Upper lobe of right lung (tissue), 1 donor: Measurements from ENCODE around the gene PIGK. TPM values are rescaled to one million over a fixed set of nuclear protein-coding genes. Genes with fewer than 3 reads are reported as not detected.

Experiments
- ATAC-seq: fragments of 200-7000 bp; cut with Tn5 transposase; one replicate; pipeline ENCODE4 v1.9.1; 2020; ENCODE audit warnings: mild to moderate bottlenecking, moderate library complexity
- DNase-seq: peaks from one replicate; pipeline ENCODE4 v3.0.0-alpha.2; 2020
- H3K27ac ChIP-seq: fragments of 200-600 bp; one replicate; pipeline ENCODE4 v1.8.0; 2022
- H3K27me3 ChIP-seq: fragments of 200-600 bp; one replicate; pipeline ENCODE4 v1.8.0; 2022; ENCODE audit warnings: mild to moderate bottlenecking
- H3K36me3 ChIP-seq: fragments of 200-600 bp; one replicate; pipeline ENCODE4 v1.8.0; 2022
- H3K4me1 ChIP-seq: fragments of 200-600 bp; one replicate; pipeline ENCODE4 v1.8.0; 2022
- H3K4me3 ChIP-seq: fragments of 200-600 bp; one replicate; pipeline ENCODE4 v1.8.0; 2022; ENCODE audit warnings: mild to moderate bottlenecking
- H3K9me3 ChIP-seq: fragments of 200-600 bp; one replicate; pipeline ENCODE4 v1.8.0; 2022
- intact Hi-C: fragments of 100-400 bp; cut with DNase I; formaldehyde crosslinking; loops from one replicate; pipeline ENCODE4 v1.11.0; 2022
- total RNA-seq: library from RNA; stranded (reverse); fragmentation: NEBNext Ultra II Directional; extraction: Animal tissue kit (Norgen Biotek cat#: 25700); gene quantifications from one replicate; pipeline ENCODE4 v1.2.1, GENCODE V29; 2021
- TF ChIP-seq, protein P1 (sequence below): fragments of 200-600 bp; IDR thresholded peaks from one replicate; pipeline ENCODE4 v1.8.0; 2022; ENCODE audit warnings: antibody characterized with exemption
- donor health status: DM: no; HTN: yes; CAD: no; lungs with severe emphysema.

PIGK gene
- total RNA-seq, 1 donor from 2014 or later: 29.9 TPM

DNA sequence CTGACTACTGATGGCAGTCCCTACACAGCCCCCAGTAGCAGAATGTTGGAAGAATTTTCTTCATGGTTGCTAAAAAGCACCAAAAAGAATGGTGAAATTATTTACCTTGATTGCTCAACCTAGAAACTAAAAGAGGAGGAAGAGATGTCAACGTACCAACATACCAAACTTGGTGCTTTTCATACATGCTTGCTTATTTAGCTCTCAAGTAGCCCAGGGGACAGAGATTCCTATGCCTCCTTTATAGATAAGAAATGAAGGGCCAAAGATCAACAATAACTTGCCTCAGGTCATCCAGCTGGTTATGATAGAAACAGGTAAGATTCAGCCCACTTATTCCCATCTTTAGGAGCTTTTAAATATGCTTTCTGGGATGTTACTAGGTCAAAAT lies 170.6 kb downstream of the PIGK start:
- Histone ChIP-seq H3K4me3 (no peak overlapping the region), H3K4me1 (no peaks in the 10 kb centered on the region), H3K27ac (no peak overlapping the region), H3K9me3 (no peaks in the 10 kb centered on the region), H3K36me3 (no peaks in the 10 kb centered on the region), H3K27me3 (no peaks in the 10 kb centered on the region)
- peak; percentile 44 for ATAC-seq
- TF ChIP-seq, protein P1, sequence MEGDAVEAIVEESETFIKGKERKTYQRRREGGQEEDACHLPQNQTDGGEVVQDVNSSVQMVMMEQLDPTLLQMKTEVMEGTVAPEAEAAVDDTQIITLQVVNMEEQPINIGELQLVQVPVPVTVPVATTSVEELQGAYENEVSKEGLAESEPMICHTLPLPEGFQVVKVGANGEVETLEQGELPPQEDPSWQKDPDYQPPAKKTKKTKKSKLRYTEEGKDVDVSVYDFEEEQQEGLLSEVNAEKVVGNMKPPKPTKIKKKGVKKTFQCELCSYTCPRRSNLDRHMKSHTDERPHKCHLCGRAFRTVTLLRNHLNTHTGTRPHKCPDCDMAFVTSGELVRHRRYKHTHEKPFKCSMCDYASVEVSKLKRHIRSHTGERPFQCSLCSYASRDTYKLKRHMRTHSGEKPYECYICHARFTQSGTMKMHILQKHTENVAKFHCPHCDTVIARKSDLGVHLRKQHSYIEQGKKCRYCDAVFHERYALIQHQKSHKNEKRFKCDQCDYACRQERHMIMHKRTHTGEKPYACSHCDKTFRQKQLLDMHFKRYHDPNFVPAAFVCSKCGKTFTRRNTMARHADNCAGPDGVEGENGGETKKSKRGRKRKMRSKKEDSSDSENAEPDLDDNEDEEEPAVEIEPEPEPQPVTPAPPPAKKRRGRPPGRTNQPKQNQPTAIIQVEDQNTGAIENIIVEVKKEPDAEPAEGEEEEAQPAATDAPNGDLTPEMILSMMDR: no peak
- intact Hi-C loops: no loop called here
- no peak for DNase-seq

- intact Hi-C loops: no loop called here
- H3K36me3 ChIP-seq: no peaks in the 10 kb centered on the region
- no peak overlapping the region for H3K27ac ChIP-seq
- TF ChIP-seq, protein P1: no peak
- no peaks in the 10 kb centered on the region for H3K9me3 ChIP-seq
- H3K4me3 ChIP-seq: no peak overlapping the region
- no peaks in the 10 kb centered on the region for H3K27me3 ChIP-seq
- DNase-seq (no peak), ATAC-seq (no peak)
- no peaks in the 10 kb centered on the region for H3K4me1 ChIP-seq
These were observed 171.1 kb downstream of the PIGK start for GRCh38 chr1:77047978-77048614.

GRCh38 chr1:77047575-77047974 lies 171.7 kb downstream of the PIGK start:
- Histone ChIP-seq H3K27ac (no peak overlapping the region), H3K4me1 (no peaks in the 10 kb centered on the region), H3K36me3 (no peaks in the 10 kb centered on the region), H3K9me3 (no peaks in the 10 kb centered on the region), H3K4me3 (no peak overlapping the region), H3K27me3 (no peaks in the 10 kb centered on the region)
- TF ChIP-seq, protein P1: no peak
- DNase-seq (no peak), ATAC-seq (no peak)
- intact Hi-C loops: no loop called here

DNA sequence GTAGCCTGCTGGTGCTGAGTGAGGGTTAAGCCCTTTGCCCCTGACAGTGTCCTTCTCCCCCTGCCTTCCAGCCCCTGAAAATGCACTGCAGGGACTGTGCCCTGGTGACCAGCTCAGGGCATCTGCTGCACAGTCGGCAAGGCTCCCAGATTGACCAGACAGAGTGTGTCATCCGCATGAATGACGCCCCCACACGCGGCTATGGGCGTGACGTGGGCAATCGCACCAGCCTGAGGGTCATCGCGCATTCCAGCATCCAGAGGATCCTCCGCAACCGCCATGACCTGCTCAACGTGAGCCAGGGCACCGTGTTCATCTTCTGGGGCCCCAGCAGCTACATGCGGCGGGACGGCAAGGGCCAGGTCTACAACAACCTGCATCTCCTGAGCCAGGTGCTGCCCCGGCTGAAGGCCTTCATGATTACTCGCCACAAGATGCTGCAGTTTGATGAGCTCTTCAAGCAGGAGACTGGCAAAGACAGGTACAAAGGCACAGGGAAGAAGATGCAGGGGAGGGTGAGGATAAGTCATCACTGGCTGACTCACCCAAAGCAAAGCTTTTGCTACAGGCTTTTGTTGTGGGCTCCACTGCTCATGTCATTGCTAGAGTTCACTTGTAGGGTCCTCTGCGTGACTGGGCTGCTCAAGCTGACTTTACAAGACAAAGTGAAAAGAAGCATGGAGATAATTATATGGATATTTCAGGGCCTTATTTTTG lies 174.9 kb downstream of the PIGK start:
- intact Hi-C loops: no loop called here
- TF ChIP-seq, protein P1: no peak
- H3K9me3 ChIP-seq: no peaks in the 10 kb centered on the region
- H3K27me3 ChIP-seq: no peaks in the 10 kb centered on the region
- ATAC-seq: no peak
- no peak overlapping the region for H3K27ac ChIP-seq
- no peaks in the 10 kb centered on the region for H3K4me1 ChIP-seq
- no peaks in the 10 kb centered on the region for H3K36me3 ChIP-seq
- DNase-seq: no peak
- no peak overlapping the region for H3K4me3 ChIP-seq

DNA sequence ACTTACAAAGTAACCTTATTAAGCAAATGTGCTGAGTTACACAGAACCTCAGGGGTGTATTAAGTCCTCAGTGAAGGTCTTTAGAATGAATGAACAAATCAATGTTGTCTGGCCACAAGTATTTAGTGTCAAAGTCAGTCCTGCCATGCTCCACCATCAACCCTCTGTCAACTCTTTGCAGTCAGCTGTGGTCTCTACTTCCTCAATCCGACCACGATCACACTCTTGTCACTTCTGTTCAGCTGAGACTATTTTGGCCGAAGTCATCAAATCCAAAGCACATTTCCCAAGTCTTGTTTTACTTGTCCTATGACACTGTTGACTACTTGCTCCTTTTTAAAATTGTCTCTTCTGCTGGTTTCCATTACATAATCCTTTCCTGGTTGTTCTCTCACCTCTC lies 178.4 kb downstream of the PIGK start:
- no peaks in the 10 kb centered on the region for H3K36me3 ChIP-seq
- TF ChIP-seq, protein P1: no peak
- H3K27ac ChIP-seq: no peak overlapping the region
- DNase-seq: no peak
- no peaks in the 10 kb centered on the region for H3K9me3 ChIP-seq
- H3K4me3 ChIP-seq: no peak overlapping the region
- ATAC-seq: no peak
- intact Hi-C loops: no loop called here
- no peaks in the 10 kb centered on the region for H3K4me1 ChIP-seq
- no peaks in the 10 kb centered on the region for H3K27me3 ChIP-seq
